Body of pancreas (tissue), 4 donors: ENCODE results near the gene KLHDC4. TPM values are rescaled to one million over a fixed set of nuclear protein-coding genes. Genes with fewer than 3 reads are reported as not detected.

Source experiments
- ATAC-seq: fragments of 150-250 bp; one replicate; pipeline ENCODE4 v1.9.1; 2016
- DNase-seq, 4 donors: peaks; one replicate each; pipeline ENCODE4 v3.0.0-alpha.2; 2019
- H3K27ac ChIP-seq, 4 donors: fragments of 200-600 bp; sonication (generic); 1 replicate in 3 of 4; 2 replicates in 1 of 4; pipeline versions ENCODE4 v1.5.1 to v1.6.1; 2016 to 2019; ENCODE audit warnings: mild to moderate bottlenecking in 1 of 4, mixed read lengths in 1 of 4, moderate library complexity in 1 of 4
- H3K27me3 ChIP-seq, 2 donors: fragments of 200-600 bp; sonication (generic); one replicate each; pipeline ENCODE4 v1.6.0; 2016; ENCODE audit warnings: mild to moderate bottlenecking in 1 of 2
- H3K36me3 ChIP-seq, 2 donors: fragments of 200-600 bp; sonication (generic); replicated peaks in 1 of 2; 2 replicates each; pipeline ENCODE4 v1.5.1; 2016; ENCODE audit warnings: low read depth in 2 of 2; ENCODE audit not compliant: insufficient read depth in 1 of 2
- H3K4me1 ChIP-seq: fragments of 200-600 bp; sonication (generic); one replicate; pipeline ENCODE4 v1.6.0; 2016
- H3K4me3 ChIP-seq, 2 donors: fragments of 200-600 bp; sonication (generic); 1 replicate in 1 of 2; 2 replicates in 1 of 2; pipeline ENCODE4 v1.5.1; 2016 to 2019
- H3K9me3 ChIP-seq, 3 donors: fragments of 200-600 bp; sonication (generic); 1 replicate in 2 of 3; 2 replicates in 1 of 3; pipeline ENCODE4 v1.5.1; 2016
- CTCF ChIP-seq, 7 experiments: fragments of 450-650 bp in 4 of 7; fragments of 200-600 bp in 3 of 7; sonication (generic) in 3 of 7; IDR thresholded peaks; one replicate each; pipeline ENCODE4 v1.5.1; 2016 to 2019; ENCODE audit warnings: antibody characterized with exemption in 7 of 7
- POLR2A ChIP-seq, 3 donors: fragments of 450-650 bp; IDR thresholded peaks; one replicate each; pipeline ENCODE4 v1.6.1; 2016; ENCODE audit warnings: antibody characterized with exemption in 3 of 3, mild to moderate bottlenecking in 2 of 3
- WGBS, 2 donors: methylation state at CpG; one replicate each; pipeline ENCODE4 v1.1.5; 2017; 5-methylcytosine and 5-hydroxymethylcytosine counted together
- intact Hi-C: fragments of 100-400 bp; cut with DNase I; formaldehyde crosslinking; loops from one replicate; pipeline ENCODE4 v1.15.1; 2023
- total RNA-seq, 2 donors: library from RNA; depleted of rRNA; stranded (reverse); fragments of >200 nt; gene quantifications; one replicate each; pipeline ENCODE4 v1.1.0, GENCODE V29; 2016

KLHDC4 gene
- total RNA-seq, 2 donors from 2014 or later = 25.4 to 82.1 TPM

DNA sequence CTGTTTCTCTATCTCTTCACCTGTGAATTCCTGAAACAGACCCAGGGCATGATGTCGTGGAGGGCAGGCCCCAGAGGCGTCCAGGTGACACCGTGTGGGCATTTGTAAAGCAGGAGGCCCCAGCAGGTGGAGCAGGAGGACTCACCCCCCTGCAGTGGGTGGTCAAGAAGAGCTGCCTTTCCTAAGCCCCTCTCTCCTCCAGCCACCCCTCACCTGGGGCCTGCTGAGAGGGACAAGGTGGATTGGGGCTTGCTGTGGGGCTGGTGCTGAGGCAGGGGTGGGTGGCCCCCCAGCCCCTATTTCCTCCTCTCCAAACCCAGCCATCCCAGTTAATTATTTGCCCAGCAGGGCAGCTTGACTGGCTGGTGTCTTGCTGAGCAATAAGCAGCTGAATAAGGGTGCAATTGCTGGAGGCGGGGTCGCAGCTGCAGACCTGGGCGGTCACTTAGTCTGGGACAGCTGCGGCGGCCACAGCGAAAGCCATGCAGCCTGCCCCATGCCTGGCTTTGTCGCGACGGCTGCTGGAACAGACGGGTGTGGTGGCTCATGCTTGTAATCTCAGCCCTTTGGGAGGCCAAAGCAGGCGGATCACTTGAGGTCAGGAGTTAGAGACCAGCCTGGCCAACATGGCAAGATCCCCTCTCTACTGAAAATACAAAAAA is 107.1 kb downstream of the KLHDC4 start:
- TF ChIP-seq CTCF (IDR thresholded peaks at IDR 0.05) = no peak
- no peak for TF ChIP-seq POLR2A (IDR thresholded peaks at IDR 0.05)
- Histone ChIP-seq H3K4me3 (no peak overlapping the region), H3K9me3 (peaks cover 0 to 6% (median 0%) of the 10 kb centered on the region in 3 donors), H3K36me3 (no peaks in the 10 kb centered on the region), H3K27ac (no peak overlapping the region), H3K4me1 (no peaks in the 10 kb centered on the region), H3K27me3 (no peaks in the 10 kb centered on the region)
- intact Hi-C loops = no loop called here
- ATAC-seq (no peak), DNase-seq (no peak)
- 17 to 28% methylated on average over 4 to 14 of the region's 14 CpGs for WGBS, 2 donors

Other genes with a start within 250 kb of the KLHDC4 start
- gene JPH3, start 163.5 kb downstream of the KLHDC4 start, total RNA-seq = not detected
- gene SLC7A5, start 103.5 kb upstream of the KLHDC4 start, total RNA-seq = 1 to 10 TPM; 1.6 to 3.4 TPM
- not detected for gene CA5A, start 170.5 kb upstream of the KLHDC4 start, total RNA-seq
- 10 to 100 TPM; 19.1 to 20.2 TPM for gene BANP, start 185.4 kb upstream of the KLHDC4 start, total RNA-seq